GM18951 (cell line): ENCODE results near the gene TKTL1.

Experiments used
- POLR2A ChIP-seq: IDR thresholded peaks from 4 replicates; pipeline ENCODE4 v1.6.1; 2011; ENCODE audit warnings: mild to moderate bottlenecking; ENCODE audit not compliant: insufficient read length, insufficient read depth; ENCODE audit errors: extremely low read depth
- in situ Hi-C: fragments of 300-500 bp; cut with MboI; formaldehyde crosslinking; loops from one replicate; pipeline ENCODE4 v1.12.0; 2022; ENCODE audit warnings: low sequenced_read_pairs, mixed read lengths, inconsistent platforms; ENCODE audit not compliant: unreplicated experiment

Gene TKTL1

GRCh38 chrX:154303476-154303875 lies 7.9 kb downstream of the TKTL1 start:
- TF ChIP-seq POLR2A, result no peak
- in situ Hi-C loops, result no loop called here

- no peak for TF ChIP-seq POLR2A
- in situ Hi-C loops, result no loop called here
These were observed 9.3 kb downstream of the TKTL1 start for GRCh38 chrX:154304846-154305245.

- TF ChIP-seq POLR2A, result no peak
- in situ Hi-C loops, result no loop called here
These were observed 10.1 kb downstream of the TKTL1 start for GRCh38 chrX:154305541-154306205.

GRCh38 chrX:154307202-154307601 lies 11.6 kb downstream of the TKTL1 start:
- no peak for TF ChIP-seq POLR2A
- in situ Hi-C loops, result no loop called here

GRCh38 chrX:154308108-154308946 lies 12.7 kb downstream of the TKTL1 start:
- TF ChIP-seq POLR2A, result no peak
- in situ Hi-C loops, result no loop called here

- in situ Hi-C loops, result no loop called here
- TF ChIP-seq POLR2A, result no peak
These were observed 13.6 kb downstream of the TKTL1 start for GRCh38 chrX:154309041-154309775.

GRCh38 chrX:154310616-154311536 lies 15.3 kb downstream of the TKTL1 start:
- no peak for TF ChIP-seq POLR2A
- in situ Hi-C loops, result no loop called here

- in situ Hi-C loops, result no loop called here
- TF ChIP-seq POLR2A, result no peak
These were observed 16.5 kb downstream of the TKTL1 start for GRCh38 chrX:154312116-154312515.

- in situ Hi-C loops, result no loop called here
- TF ChIP-seq POLR2A, result no peak
These were observed 17.6 kb downstream of the TKTL1 start for GRCh38 chrX:154313147-154313546.

- TF ChIP-seq POLR2A, result no peak
- in situ Hi-C loops, result no loop called here
These were observed 19.8 kb downstream of the TKTL1 start for GRCh38 chrX:154315416-154315815.

GRCh38 chrX:154317391-154317995 lies 21.9 kb downstream of the TKTL1 start:
- in situ Hi-C loops, result no loop called here
- TF ChIP-seq POLR2A, result no peak

- TF ChIP-seq POLR2A, result no peak
- in situ Hi-C loops, result no loop called here
These were observed 24.8 kb downstream of the TKTL1 start for GRCh38 chrX:154320406-154320805.
